ENCODE results near the gene OSBPL2.

DNA sequence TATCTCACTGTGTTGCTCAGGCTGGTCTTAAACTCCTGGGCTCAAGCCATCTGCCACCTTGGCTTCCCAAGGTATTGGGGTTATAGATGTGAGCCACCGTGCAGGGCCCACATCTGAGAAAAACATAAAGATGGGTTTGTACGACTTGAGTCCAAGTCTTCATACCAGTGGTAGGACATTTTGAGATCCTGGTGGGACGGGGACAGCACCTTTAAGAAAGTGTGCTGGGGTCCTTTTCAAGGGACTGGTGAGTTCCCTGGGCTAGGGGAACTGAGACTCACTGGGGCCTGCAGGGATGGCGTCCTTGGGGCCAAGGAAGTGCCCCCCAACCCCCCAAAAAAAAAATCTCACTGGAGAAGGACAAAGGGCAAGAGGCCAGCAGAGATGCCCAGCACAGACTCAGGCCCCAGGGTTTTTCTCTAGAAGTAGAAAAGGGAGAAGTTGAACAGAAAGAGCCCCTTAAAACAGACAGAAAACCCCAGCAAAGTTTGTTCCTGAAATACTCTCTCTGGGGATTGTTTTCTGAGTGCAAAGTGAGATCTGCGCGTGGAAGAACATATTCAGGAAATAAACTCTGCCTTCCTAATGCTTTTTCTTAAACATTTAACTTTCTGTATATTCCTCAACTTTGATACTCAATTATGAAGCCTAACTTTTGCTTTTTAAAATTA, 10.7 kb downstream of the OSBPL2 start:
- TF ChIP-seq POLR2AphosphoS5 (IDR thresholded peaks at IDR 0.05; ENCODE audit: low read depth, low read length) (no peak), POLR2A (IDR thresholded peaks at IDR 0.05; ENCODE audit: low read depth, low read length) (no peak), TAF1 (IDR thresholded peaks at IDR 0.05; ENCODE audit: low read depth, low read length) (no peak), PAX5 (IDR thresholded peaks at IDR 0.05; ENCODE audit: insufficient read depth, low read length, severe bottlenecking) (no peak), POU2F2 (IDR thresholded peaks at IDR 0.05; ENCODE audit: low read depth, low read length) (no peak), SPI1 (IDR thresholded peaks at IDR 0.05; ENCODE audit: low read depth, low read length) (no peak)

All from GM12891 (cell line).